LoVo (cell line): ENCODE measurements around the gene TOX2.

ENCODE experiments used
- DNase-seq: peaks from one replicate; pipeline ENCODE4 v3.0.0-alpha.2; 2016; ENCODE audit warnings: low spot score

The TOX2 gene

GRCh38 chr20:44019638-44020335 is 105.1 kb downstream of the TOX2 start:
- no peak for DNase-seq

- no peak for DNase-seq
Observed at GRCh38 chr20:44020406-44021148, 105.9 kb downstream of the TOX2 start.

- DNase-seq, result no peak
Observed at GRCh38 chr20:44021186-44021585, 106.5 kb downstream of the TOX2 start.

DNA sequence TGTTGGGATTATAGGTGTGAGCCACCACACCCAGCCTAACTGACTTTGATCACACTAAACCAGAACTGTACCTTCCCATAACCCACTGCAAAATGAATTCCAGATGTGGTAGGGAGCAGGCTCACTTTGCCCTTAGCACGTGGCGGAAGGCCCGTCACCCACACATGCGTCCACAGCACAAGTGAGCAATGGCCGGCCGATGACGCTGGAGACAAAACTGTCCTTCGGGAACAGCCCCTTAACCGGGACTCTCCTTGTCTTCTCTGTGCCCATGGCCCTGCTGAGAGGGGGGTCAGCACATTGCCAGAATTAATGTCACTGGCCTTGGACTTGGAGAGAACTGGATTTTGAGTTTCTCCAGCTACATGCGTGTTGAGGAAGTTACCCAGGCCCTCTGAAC is 107.2 kb downstream of the TOX2 start:
- DNase-seq, result no peak

DNA sequence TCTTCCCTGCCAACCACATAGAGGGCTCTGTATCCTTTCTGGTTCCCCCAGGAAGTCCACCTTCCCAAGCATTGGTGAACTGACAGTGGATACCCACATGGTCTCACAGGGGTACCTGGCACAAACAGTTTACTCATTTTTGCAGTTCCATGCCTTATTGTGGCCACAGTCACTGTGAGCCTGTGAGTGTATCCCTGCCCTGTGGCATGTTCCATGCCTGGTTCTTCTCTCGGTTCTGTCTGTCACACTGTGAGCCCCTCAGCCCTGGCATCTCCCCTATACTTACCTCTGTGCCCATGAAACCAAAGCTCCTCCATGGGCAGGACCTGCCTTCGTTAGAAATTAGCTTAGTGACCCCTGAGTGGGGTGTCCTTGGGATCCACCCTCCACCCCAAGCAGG is 107.8 kb downstream of the TOX2 start:
- DNase-seq, result no peak

- DNase-seq, result no peak
Observed at GRCh38 chr20:44023515-44024371, 109.1 kb downstream of the TOX2 start.

DNA sequence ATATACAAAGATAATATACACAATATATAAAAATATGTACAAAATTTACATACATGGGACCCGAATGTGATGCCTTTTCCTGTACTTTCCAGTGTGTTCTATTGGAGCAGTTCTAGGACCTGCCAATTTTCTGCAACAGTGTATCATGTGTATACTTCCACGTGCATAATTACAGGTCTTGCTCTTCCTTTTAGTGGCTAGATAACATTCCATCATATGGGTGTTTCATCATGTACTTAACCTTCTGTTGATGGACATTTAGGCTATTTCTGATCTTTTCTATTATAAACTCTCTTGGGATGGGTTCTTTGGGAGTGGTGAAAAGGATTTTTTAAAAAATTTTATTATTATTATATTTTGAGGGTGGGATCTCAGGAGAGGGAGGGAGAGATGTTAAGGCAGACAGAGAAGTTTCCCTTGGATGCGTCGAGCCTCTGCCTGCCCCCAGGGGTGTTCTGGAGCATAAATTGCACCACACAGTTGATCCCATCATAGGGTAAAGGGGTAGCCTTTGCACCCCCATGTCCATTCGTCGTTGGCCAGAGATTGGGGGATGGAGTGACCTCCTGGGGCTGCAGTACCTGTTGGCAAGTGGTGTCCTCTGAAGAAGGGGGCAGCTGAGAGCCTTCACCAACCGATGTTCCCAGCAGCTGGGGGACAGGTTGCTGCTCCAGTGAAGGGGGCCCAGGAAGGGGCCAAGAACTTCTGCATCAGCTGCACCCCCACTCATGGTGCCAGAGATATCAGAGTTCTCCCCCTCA is 110.3 kb downstream of the TOX2 start:
- DNase-seq, result no peak

DNA sequence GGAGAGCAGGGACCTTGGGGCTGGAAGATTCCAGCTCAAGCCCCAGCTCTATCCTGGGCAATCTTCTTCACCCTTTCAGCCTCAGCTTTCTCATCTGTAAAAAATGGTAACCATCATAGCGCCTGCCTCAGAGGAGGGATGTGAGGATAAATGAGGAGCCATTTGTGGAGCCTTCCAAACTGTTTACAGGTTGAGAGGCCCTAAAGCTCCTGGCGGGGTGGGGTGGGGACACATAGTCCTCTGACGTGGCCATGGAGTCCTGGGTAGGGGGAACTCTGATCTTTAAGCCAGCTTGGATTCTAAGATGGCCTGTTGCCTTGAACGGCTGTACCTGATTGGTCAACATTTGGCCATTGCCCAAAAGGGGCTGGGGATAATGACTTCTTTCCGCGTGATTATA is 111.1 kb downstream of the TOX2 start:
- DNase-seq, result no peak

GRCh38 chr20:44026647-44027342 is 112.1 kb downstream of the TOX2 start:
- DNase-seq, result no peak

DNA sequence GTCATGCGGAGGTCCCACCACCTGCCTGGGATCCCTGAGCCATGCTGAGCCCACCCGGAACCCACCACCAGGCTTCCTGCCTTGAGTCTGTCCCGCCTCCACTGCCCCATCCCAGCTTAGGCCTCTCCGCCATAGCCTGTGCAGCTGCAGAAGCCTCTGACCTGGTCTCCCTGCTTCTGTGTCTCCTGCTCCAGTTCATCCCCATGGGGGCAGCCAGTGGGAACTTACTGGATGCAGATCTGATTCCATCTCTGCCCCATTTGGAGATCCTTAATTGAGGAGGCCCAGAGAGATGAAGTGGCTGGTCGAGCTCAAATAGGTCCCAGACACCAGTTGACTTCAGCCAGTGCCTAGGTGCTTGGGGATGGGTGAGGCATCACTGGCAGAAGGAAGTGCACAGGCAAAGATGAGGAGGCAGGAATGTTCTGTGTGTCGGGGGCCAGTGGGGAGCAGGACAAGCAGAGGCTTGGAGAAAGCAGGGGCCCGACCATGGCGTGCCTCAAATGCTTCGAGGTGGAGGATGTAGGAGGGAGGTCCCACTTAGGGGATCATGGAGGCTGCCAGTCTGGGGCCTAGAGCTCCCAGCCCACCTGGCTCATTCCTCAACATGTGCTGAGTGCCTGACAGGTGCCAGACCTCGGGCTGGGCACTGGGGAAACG is 112.8 kb downstream of the TOX2 start:
- DNase-seq, result no peak

GRCh38 chr20:44028003-44028730 is 113.5 kb downstream of the TOX2 start:
- no peak for DNase-seq

GRCh38 chr20:44028868-44029847 is 114.5 kb downstream of the TOX2 start:
- no peak for DNase-seq

GRCh38 chr20:44029848-44030230 is 115.2 kb downstream of the TOX2 start:
- no peak for DNase-seq

DNA sequence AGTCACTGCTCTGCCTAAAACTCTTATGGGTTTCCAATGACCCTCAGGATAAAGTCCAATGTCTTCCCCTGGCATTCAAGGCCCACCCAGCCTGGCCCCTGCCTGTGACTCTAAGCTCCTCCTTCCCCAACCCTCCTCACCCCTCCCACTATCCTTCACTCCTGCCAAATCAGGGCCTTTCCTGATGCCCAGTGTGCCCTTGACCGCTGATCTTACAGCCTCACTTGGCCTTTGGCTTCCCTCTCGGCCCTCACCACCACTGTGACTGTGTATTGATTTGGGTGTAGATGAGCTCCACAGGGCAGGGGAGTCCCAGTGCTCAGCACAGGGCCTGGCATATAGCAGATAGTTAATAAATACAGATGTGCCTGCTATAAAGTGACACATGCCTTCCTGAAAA is 115.7 kb downstream of the TOX2 start:
- no peak for DNase-seq

DNA sequence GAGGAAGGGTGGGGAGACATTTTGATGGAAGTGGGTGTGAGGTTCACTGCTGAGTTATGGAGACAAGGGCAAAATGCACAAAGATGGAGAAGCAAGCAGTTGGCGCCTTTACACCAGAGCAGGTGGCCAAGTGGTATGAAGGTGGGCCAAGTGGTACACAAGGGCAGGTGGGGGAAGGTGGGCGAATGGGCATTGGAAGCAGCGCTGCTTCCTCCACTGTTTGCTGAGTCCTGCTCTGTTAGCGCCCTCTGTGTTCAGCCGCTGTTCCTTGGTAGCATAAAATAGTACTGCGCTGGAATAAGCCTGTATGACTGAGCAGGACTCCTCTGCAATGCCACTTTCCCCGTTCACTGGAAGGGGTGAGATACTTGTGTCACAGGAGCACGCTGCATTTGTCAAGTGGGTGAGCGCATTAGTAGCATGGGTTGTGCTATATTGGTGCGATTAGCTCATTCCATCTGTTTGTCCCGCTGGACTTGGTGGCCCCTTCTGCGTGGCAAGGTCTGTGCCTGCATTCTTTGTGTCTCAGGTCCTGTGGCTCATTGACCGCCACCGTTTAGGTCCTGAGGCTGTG is 116.4 kb downstream of the TOX2 start:
- DNase-seq, result no peak

GRCh38 chr20:44031781-44032582 is 117.3 kb downstream of the TOX2 start:
- no peak for DNase-seq

GRCh38 chr20:44032583-44033331 is 118.1 kb downstream of the TOX2 start:
- no peak for DNase-seq
